ENCODE data around the gene UNC5A.

GRCh38 chr5:176877793-176878331, 67.5 kb downstream of the UNC5A start:
- TF ChIP-seq NFYB (IDR thresholded peaks at IDR 0.05; ENCODE audit: insufficient read depth, low read depth, low read length) (no peak), SMC3 (IDR thresholded peaks at IDR 0.05; ENCODE audit: borderline replicate concordance, low read length) (no peak), POLR2AphosphoS5 (IDR thresholded peaks at IDR 0.05; ENCODE audit: low read length) (no peak), BMI1 (IDR thresholded peaks at IDR 0.05; ENCODE audit: borderline replicate concordance) (no peak), MTA3 (IDR thresholded peaks at IDR 0.05; ENCODE audit: borderline replicate concordance, low read length) (no peak)
- TF ChIP-seq, protein P1, sequence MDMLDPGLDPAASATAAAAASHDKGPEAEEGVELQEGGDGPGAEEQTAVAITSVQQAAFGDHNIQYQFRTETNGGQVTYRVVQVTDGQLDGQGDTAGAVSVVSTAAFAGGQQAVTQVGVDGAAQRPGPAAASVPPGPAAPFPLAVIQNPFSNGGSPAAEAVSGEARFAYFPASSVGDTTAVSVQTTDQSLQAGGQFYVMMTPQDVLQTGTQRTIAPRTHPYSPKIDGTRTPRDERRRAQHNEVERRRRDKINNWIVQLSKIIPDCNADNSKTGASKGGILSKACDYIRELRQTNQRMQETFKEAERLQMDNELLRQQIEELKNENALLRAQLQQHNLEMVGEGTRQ (IDR thresholded peaks at IDR 0.05; ENCODE audit: borderline replicate concordance, low read depth, low read length): no peak

All from GM12878 (cell line).